Endothelial cell of umbilical vein (primary cell): ENCODE measurements around the gene ZNF195. TPM values are rescaled to one million over a fixed set of nuclear protein-coding genes. Genes with fewer than 3 reads are reported as not detected.

Experiments used
- BruUV-seq: library from RNA; stranded (reverse); fragments of 400-500 nt; replicated peaks from 2 replicates; lab custom pipeline; 2021; lab: Mats Ljungman, UMichigan
- CTCF ChIA-PET: fragments of 300-600, 350-600 bp; sonication (Branson Sonifier 250); formaldehyde crosslinking; loops from one replicate; lab custom pipeline; 2021; ENCODE audit warnings: antibody characterized with exemption, inconsistent platforms; lab: Charles Lee
- POLR2A ChIA-PET: fragments of 300-600, 350-600 bp; sonication (Branson Sonifier 250); formaldehyde crosslinking; loops from one replicate; lab custom pipeline; 2021; ENCODE audit warnings: antibody characterized with exemption, inconsistent platforms; lab: Charles Lee
- DNase-seq: peaks from one replicate; pipeline ENCODE4 v3.0.0-alpha.2; 2011; ENCODE audit warnings: low read depth, low spot score
- FAIRE-seq: peaks from 2 replicates; lab custom pipeline; 2011; peaks lifted over from hg19 to GRCh38; lab: Jason Lieb, UNC
- H2AFZ ChIP-seq: 2 replicates; pipeline ENCODE4 v1.6.0; 2012; ENCODE audit warnings: low read depth, low read length, control low read depth, inconsistent platforms
- H3K27ac ChIP-seq: 2 replicates; pipeline ENCODE4 v1.5.1; 2011; ENCODE audit warnings: low read depth, mild to moderate bottlenecking, control low read depth, low read length, moderate library complexity; ENCODE audit not compliant: insufficient read depth
- H3K27me3 ChIP-seq, 2 experiments: 2 replicates each; pipeline versions ENCODE4 v1.6.0 to v1.6.1; 2011; ENCODE audit warnings: low read length in 2 of 2, mixed read lengths in 1 of 2; ENCODE audit not compliant: control insufficient read depth in 2 of 2, insufficient read depth in 2 of 2
- H3K36me3 ChIP-seq, 2 experiments: 2 replicates in 1 of 2; 3 replicates in 1 of 2; pipeline ENCODE4 v1.5.1; 2011; ENCODE audit warnings: low read length in 2 of 2, mild to moderate bottlenecking in 1 of 2, moderate library complexity in 1 of 2; ENCODE audit not compliant: control insufficient read depth in 2 of 2, insufficient read depth in 2 of 2; ENCODE audit errors: extremely low read depth in 1 of 2
- H3K4me1 ChIP-seq: 3 replicates; pipeline ENCODE4 v1.5.1; 2011; ENCODE audit warnings: mild to moderate bottlenecking, low read length; ENCODE audit not compliant: control insufficient read depth, insufficient read depth; ENCODE audit errors: extremely low read depth
- H3K4me2 ChIP-seq: 2 replicates; pipeline ENCODE4 v1.6.1; 2011; ENCODE audit warnings: low read length, control low read depth, mixed read lengths; ENCODE audit not compliant: insufficient read depth
- H3K4me3 ChIP-seq, 3 experiments: fragments of 200-600 bp in 1 of 3; sonication (generic), shearing (Covaris generic) in 1 of 3; replicated peaks in 1 of 3; 2 replicates each; pipeline ENCODE4 v1.5.1; 2011 to 2016; ENCODE audit warnings: control low read depth in 3 of 3, low read length in 3 of 3, mild to moderate bottlenecking in 2 of 3, inconsistent platforms in 1 of 3, low read depth in 1 of 3, moderate library complexity in 1 of 3; ENCODE audit not compliant: insufficient read depth in 1 of 3
- H3K79me2 ChIP-seq: 2 replicates; pipeline ENCODE4 v1.6.0; 2012; ENCODE audit warnings: low read length, inconsistent platforms; ENCODE audit not compliant: control insufficient read depth, insufficient read depth
- H3K9ac ChIP-seq: replicated peaks from 2 replicates; pipeline ENCODE3; 2011; ENCODE audit warnings: low read length, control low read depth; ENCODE audit not compliant: insufficient read depth; ENCODE audit errors: extremely low read depth
- H3K9me1 ChIP-seq: replicated peaks from 3 replicates; pipeline ENCODE4 v1.6.0; 2011; ENCODE audit warnings: mild to moderate bottlenecking, low read length; ENCODE audit not compliant: control insufficient read depth, insufficient read depth; ENCODE audit errors: extremely low read depth
- H3K9me3 ChIP-seq: replicated peaks from 2 replicates; pipeline ENCODE4 v1.5.1; 2012; ENCODE audit warnings: low read length, inconsistent platforms; ENCODE audit not compliant: control insufficient read depth, insufficient read depth
- H4K20me1 ChIP-seq: replicated peaks from 2 replicates; pipeline ENCODE3; 2011; ENCODE audit warnings: mild to moderate bottlenecking, low read length; ENCODE audit not compliant: control insufficient read depth, insufficient read depth; ENCODE audit errors: extremely low read depth
- EZH2 ChIP-seq: IDR thresholded peaks from 2 replicates; pipeline ENCODE4 v1.6.1; 2012; ENCODE audit warnings: borderline replicate concordance, low read depth, mild to moderate bottlenecking, moderate library complexity, low read length, inconsistent platforms; ENCODE audit not compliant: severe bottlenecking
- FOS ChIP-seq: IDR thresholded peaks from 2 replicates; pipeline ENCODE4 v1.6.1; 2011; ENCODE audit warnings: mild to moderate bottlenecking, low read length, moderate library complexity, borderline replicate concordance; ENCODE audit not compliant: insufficient read depth
- GATA2 ChIP-seq: IDR thresholded peaks from 2 replicates; pipeline ENCODE4 v1.7.0; 2011; ENCODE audit warnings: low read depth, mild to moderate bottlenecking, moderate library complexity, mixed read lengths, low read length; ENCODE audit not compliant: insufficient read length, insufficient read depth
- JUN ChIP-seq: IDR thresholded peaks from 2 replicates; pipeline ENCODE4 v1.6.1; 2011; ENCODE audit warnings: borderline replicate concordance, low read depth; ENCODE audit not compliant: insufficient read length, insufficient read depth
- MYC ChIP-seq: IDR thresholded peaks from one replicate; pipeline ENCODE4 v1.6.1; 2011; ENCODE audit warnings: mild to moderate bottlenecking, low read depth, low read length
- POLR2A ChIP-seq: IDR thresholded peaks from 2 replicates; pipeline ENCODE4 v1.6.1; 2012; ENCODE audit warnings: low read depth, mild to moderate bottlenecking, control low read depth, low read length
- POLR2AphosphoS5 ChIP-seq: IDR thresholded peaks from 2 replicates; pipeline ENCODE4 v1.6.1; 2012; ENCODE audit warnings: low read depth, mild to moderate bottlenecking, control low read depth, low read length, moderate library complexity; ENCODE audit not compliant: insufficient read depth
- dilution Hi-C: fragments of 300-500 bp; cut with MboI; formaldehyde crosslinking; loops from one replicate; pipeline ENCODE4 v1.15.0; 2019; ENCODE audit warnings: low sequenced_read_pairs; ENCODE audit not compliant: extremely low pct_ligation_motif_present
- intact Hi-C: fragments of 100-400 bp; cut with micrococcal nuclease; formaldehyde crosslinking; loops from one replicate; pipeline ENCODE4 v1.10.0; 2022
- polyA plus RNA-seq, 4 experiments: library from polyadenylated mRNA; depleted of rRNA in 3 of 4; stranded (reverse) in 3 of 4; unstranded in 1 of 4; fragments of >200 nt; gene quantifications; 2 replicates each; pipeline versions ENCODE4 v1.2.1 to v1.2.3, GENCODE V29; 2011 to 2012; ENCODE audit warnings: missing spikeins in 1 of 4
- total RNA-seq: library from RNA; stranded (reverse); gene quantifications from 2 replicates; pipeline ENCODE4 v1.2.3, GENCODE V29; 2021
- TF ChIP-seq, protein P1 (sequence below): IDR thresholded peaks from 2 replicates; pipeline ENCODE4 v1.6.1; 2011; ENCODE audit not compliant: insufficient read depth, insufficient read length
- TF ChIP-seq, protein P2 (sequence below), 2 donors: IDR thresholded peaks; 1 replicate in 1 of 2; 2 replicates in 1 of 2; pipeline ENCODE4 v1.5.1; 2011; ENCODE audit warnings: low read length in 2 of 2, mild to moderate bottlenecking in 2 of 2, moderate library complexity in 2 of 2, control low read depth in 1 of 2, inconsistent platforms in 1 of 2, low read depth in 1 of 2; ENCODE audit not compliant: insufficient read depth in 1 of 2; ENCODE audit errors: extremely low read depth in 1 of 2

The ZNF195 gene
- total and polyA plus RNA-seq, 2 donors (not counting 3 experiments of a cell fraction or from before 2014, with no cell fraction given): 12.8 to 32.5 TPM

DNA sequence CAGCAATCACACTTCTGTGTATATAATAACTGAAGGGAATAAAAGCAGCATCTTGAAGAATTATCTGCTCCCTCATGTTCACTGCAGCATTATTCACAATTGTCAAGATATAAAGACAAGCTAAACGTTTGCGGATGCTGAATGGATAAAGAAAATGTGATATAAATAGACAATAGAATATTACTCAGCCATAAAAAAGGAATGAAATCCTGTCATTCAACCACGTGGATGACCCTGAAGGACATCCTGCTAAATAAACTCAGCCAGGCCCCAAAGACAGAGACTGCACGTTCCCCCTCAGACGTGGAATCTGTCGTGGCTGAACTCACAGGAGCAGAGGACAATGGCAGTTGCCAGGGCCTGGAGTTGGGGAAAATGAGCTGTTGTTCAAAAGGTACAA lies 9.6 kb downstream of the ZNF195 start:
- H3K4me2 ChIP-seq: no peak overlapping the region
- H3K27me3 ChIP-seq: no peaks in the 10 kb centered on the region
- no TSS peak for BruUV-seq
- no peak overlapping the region for H3K9ac ChIP-seq
- dilution Hi-C loops (no loop called here), intact Hi-C loops (no loop called here)
- H3K36me3 ChIP-seq: peaks cover 17 to 52% of the 10 kb centered on the region in 2 experiments
- no peak for TF ChIP-seq EZH2
- TF ChIP-seq POLR2A: no peak
- no peak for TF ChIP-seq FOS
- no peak for TF ChIP-seq POLR2AphosphoS5
- TF ChIP-seq, protein P1, sequence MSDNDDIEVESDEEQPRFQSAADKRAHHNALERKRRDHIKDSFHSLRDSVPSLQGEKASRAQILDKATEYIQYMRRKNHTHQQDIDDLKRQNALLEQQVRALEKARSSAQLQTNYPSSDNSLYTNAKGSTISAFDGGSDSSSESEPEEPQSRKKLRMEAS: no peak
- TF ChIP-seq MYC: no peak
- TF ChIP-seq GATA2: no peak
- no peak for TF ChIP-seq JUN
- TF ChIP-seq, protein P2, sequence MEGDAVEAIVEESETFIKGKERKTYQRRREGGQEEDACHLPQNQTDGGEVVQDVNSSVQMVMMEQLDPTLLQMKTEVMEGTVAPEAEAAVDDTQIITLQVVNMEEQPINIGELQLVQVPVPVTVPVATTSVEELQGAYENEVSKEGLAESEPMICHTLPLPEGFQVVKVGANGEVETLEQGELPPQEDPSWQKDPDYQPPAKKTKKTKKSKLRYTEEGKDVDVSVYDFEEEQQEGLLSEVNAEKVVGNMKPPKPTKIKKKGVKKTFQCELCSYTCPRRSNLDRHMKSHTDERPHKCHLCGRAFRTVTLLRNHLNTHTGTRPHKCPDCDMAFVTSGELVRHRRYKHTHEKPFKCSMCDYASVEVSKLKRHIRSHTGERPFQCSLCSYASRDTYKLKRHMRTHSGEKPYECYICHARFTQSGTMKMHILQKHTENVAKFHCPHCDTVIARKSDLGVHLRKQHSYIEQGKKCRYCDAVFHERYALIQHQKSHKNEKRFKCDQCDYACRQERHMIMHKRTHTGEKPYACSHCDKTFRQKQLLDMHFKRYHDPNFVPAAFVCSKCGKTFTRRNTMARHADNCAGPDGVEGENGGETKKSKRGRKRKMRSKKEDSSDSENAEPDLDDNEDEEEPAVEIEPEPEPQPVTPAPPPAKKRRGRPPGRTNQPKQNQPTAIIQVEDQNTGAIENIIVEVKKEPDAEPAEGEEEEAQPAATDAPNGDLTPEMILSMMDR (IDR thresholded peaks at IDR 0.05; ENCODE audit: extremely low read depth in 1 of 2, insufficient read depth in 1 of 2, low read depth in 1 of 2, low read length in 2 of 2): no peak
- H3K79me2 ChIP-seq: peaks cover 38% of the 10 kb centered on the region
- POLR2A ChIA-PET: no interaction called here
- CTCF ChIA-PET: no interaction called here
- H3K9me1 ChIP-seq: no peaks in the 10 kb centered on the region
- H3K4me3 ChIP-seq: no peak overlapping the region
- DNase-seq (no peak), FAIRE-seq (no peak)
- H3K27ac ChIP-seq: no peak overlapping the region
- peaks cover 6% of the 10 kb centered on the region for H4K20me1 ChIP-seq
- no peaks in the 10 kb centered on the region for H3K9me3 ChIP-seq
- no peak overlapping the region for H2AFZ ChIP-seq
- H3K4me1 ChIP-seq: no peaks in the 10 kb centered on the region
